ENCODE results near the gene PGA4. TPM values are rescaled to one million over a fixed set of nuclear protein-coding genes. Genes with fewer than 3 reads are reported as not detected.
"Not testable (repeated sequence)": the region's sequence is repeated elsewhere in the genome, so short reads cannot be mapped to it uniquely, and the experiment has no call there.

Gene PGA4
- total RNA-seq, 1 donor from 2014 or later = not detected

DNA sequence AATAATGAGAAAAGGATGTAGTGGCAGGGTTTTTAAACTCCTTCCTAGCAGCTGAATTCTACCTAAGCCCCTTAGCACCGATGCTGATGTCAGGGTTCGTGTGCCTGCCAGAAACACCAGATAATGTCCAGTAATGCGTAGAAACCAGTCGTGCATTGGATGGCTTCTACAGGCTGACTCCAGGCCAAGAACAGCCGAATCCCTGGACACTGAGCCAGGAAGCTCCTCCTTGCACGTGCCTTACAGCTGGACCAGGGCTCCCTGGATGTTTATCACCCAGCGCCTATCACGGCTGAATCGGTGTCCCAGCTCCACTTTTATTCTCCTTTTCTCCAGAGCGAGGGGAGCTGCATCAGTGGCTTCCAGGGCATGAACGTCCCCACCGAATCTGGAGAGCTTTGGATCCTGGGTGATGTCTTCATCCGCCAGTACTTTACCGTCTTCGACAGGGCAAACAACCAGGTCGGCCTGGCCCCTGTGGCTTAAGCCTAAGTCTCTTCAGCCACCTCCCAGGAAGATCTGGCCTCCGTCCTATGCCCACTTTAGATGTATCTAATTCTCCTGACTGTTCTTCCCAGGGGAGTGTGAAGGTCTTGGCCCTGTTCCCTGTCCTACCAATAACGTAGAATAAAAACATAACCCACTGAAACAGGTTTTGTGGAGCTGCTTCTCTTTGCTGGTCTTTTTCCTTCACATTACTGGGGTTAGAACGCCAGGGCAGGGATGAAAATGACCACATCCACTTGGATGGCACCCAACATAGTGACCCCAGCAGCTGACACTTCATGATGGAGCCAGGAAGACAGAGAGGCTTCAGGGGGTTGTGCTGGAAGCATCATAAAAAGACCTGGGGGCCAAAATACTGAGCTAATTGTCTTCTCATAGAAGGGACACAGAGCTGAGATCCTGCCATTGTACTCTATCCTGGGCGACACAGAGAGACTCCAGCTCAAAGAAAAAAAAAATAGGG lies 28.9 kb downstream of the PGA4 start:
- not testable (repeated sequence) for DNase-seq (ENCODE audit: low spot score)

DNA sequence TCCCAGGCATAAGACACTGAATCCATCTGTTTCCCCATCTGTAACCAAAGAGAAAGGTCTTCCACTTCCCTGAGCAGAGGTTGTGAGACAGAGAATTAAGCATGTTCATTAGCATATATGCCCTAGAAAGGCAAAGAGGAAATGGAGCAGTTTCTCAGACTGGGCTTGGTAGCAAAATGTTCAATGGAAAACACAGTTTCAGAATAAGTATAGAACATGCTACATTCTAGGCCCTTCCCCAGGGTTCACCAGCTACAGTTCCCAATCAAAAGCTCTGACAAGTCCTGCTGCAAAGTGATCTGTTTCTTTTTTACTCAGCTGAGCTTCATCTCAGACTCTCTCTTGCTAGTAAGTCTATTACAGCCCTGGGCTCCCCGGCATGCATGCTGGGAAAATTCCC lies 30.2 kb downstream of the PGA4 start:
- DNase-seq (ENCODE audit: low spot score) = not testable (repeated sequence)

DNA sequence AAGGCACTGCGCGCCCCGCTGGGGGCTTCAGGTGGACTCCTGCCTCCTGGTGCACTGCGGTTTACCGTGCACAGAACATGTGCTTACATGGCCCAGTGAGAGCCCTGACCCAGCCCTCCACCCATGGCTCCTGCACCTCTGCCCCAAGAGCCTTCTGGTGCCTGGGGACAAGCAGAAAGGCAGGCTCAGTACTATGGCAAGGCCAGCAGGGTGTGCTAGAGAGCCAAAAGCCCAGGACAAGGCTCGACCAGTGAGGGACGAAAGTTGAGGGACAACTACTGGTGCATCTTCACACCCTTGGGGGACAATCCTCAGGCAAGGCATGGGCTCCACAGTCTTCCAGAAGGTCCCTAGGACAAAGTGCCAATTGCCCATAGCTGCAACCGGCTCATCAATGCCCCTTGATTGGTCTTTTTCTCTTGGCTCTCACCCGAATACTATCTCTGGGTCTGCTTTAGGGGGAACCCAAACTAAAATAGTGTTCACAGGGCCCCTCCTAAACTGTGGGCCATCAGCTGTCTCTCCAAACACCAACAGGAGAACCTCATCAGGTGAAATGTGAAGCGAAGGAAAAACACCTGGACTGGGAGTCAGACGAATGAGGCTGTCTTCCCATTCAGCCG lies 32.4 kb downstream of the PGA4 start:
- DNase-seq (ENCODE audit: low spot score) = peak; percentile 59

DNA sequence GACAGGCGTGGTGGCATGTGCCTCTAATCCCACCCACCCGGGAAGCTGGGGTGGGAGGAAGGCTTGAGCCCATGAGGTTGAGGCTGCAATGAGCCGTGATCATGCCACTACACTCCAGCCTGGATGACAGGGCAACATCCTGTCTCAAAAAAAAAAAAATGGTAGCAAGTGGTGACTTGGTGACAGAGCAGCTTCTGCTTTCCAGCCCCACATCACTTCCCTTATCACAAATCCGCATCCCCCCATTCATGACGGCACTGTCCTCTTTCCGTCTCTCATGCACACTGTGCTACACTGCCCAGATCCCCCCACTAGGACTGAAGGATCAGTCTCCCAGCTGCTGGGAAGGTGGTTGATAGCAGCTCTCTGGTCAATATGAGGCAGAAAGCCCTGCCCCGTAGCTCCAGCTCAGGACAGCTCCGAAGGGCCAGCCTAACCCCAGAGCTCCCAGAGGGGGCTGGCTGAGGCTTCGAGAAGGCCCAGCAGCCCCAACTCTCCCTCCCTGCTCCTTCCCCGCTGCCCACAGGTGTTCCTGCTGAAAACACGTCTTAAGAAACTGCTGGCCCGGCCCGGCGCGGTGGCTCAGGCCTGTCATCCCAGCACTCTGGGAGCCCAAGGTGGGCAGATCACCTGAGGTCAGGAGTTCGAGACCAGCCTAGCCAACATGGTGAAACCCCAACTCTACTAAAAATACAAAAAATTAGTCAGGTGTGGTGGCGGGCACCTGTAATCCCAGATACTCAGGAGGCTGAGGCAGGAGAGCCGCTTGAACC lies 34.7 kb downstream of the PGA4 start:
- no peak for DNase-seq (ENCODE audit: low spot score)

DNA sequence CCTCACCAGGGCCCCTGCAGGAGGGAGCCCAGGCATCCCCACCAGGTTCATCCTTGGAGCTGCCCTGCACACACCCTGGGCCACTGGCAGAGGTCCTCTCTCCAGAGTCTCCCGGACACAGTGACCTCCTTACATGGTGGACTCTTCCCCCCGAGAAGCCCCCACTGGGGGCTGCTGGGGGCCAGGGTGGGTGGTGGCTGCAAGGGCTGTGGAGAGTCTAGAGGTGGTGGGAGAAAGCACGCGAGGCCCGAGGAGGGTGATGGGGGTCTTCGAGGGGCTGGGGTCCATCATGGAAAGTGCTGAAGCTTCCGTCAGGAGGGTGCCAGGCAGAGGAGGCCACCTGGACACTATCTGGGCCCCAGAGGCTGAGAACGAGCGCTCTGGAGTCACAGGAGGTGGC lies 36.4 kb downstream of the PGA4 start:
- DNase-seq (ENCODE audit: low spot score) = no peak

DNA sequence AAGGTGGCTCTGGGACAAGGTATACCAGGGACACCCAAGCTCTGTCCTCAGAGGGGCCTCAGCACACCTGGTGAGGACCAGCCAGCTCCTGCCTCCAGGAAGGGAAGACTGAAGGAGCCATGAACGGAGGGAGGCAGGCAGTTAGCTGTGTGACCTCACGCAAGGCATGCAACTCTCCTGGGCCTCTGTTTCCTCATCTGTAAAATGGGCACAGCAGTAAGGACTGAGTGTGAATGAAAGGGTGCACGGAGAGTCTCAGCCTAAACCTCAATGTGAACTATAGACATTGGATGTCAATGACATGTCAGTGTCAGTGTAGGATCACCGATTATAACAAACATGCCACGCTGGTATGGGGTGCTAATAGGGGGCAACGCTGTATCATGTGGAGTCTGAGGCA lies 37.2 kb downstream of the PGA4 start:
- no peak for DNase-seq (ENCODE audit: low spot score)

DNA sequence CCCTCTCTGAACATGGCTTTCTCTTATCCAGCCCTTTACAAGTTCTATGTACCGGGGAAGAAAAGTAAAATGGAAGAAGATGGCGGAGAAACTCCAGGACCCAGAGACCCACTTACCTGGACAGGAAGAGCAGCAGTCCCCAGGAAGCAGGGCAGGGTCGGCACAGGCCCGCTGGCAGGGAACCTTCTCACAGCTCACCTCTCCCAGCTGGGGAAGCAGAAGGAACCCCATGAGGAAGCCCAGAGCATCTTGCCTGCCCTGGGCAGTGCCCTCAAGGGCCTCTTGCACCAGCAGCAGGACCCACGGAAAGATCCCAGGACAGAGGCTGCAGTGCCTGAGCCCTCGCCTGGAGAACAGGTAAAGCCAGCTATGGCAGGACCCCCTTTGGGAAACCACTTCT lies 42.2 kb downstream of the PGA4 start:
- no peak for DNase-seq (ENCODE audit: low spot score)

DNA sequence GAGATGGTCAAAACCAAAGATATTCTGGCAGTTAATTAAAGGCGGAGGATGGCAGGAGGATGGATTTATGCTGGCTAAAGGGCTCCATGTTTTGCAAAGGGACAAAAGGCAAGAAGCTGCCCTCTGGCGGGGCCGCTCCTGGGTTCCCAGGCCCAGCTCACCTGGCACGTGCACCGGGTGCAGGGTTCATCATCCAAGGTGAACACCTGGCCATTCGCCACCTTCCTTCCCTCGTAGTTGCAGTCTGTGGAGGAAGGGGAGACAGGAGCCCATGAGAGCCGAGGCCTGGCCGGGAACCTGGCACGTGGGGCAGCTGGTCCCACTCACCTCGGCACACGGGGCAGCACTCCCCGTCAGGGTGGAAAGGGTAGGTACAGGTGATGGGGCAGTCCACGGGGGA lies 42.6 kb downstream of the PGA4 start:
- no peak for DNase-seq (ENCODE audit: low spot score)

DNA sequence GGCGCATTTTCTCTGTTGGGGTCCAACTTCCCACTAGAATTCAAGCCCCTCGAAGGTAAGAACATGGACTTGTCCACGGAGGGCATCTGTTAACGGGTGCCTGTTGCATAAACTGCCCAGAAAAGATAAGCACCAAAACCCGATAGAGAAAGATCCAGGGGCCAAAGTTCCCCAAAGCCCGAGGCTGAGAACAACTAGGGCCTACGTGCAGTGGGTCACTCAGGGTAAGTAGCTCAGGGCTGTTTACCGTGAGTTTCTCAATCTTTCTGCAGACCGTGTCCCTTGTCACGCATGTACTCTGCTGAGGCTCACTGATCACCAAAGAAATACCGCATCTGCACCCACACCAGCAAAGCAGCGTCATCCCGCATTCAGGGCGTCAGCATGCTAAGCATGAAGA lies 43.2 kb downstream of the PGA4 start:
- no peak for DNase-seq (ENCODE audit: low spot score)

DNA sequence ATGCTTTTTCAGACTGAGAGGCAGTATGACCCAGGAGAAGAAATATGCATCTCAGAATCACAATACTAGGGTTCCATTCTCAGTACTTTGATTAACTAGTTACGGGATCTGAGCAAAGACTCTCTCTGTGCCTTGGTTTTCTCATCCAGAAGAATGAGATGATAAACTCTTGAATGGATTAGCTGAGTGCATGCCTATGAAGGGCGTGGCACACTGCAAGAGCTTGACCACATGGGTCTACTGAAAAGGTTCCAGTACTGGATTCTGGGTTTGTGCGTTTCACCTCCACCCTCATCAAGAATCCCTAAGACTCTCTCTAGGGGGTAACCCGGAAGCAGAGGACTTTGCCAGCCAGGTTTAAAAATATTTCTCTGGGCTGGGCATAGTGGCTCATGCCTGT lies 44.5 kb downstream of the PGA4 start:
- peak; percentile 42 for DNase-seq (ENCODE audit: low spot score)

DNA sequence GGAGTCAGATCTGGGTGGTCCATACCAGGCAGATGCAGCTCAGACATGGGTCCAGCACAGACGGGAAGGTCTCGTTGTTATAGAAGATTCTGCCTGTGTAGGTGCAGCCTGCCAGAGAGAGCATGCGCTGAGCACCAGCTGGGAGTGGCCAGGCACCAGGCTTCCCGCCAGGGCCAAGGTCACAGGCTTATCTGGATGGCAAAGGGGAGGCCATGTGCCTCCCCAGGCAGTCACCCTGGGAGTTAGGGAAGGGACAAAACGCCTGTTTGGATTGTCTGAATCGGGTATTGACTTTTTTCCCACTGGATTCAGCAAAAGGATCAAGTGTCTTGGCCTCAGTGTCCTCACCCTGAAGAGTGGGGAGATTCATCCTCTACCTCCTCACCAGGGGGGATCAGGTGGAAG lies 45.3 kb downstream of the PGA4 start:
- DNase-seq (ENCODE audit: low spot score) = peak; percentile 54

DNA sequence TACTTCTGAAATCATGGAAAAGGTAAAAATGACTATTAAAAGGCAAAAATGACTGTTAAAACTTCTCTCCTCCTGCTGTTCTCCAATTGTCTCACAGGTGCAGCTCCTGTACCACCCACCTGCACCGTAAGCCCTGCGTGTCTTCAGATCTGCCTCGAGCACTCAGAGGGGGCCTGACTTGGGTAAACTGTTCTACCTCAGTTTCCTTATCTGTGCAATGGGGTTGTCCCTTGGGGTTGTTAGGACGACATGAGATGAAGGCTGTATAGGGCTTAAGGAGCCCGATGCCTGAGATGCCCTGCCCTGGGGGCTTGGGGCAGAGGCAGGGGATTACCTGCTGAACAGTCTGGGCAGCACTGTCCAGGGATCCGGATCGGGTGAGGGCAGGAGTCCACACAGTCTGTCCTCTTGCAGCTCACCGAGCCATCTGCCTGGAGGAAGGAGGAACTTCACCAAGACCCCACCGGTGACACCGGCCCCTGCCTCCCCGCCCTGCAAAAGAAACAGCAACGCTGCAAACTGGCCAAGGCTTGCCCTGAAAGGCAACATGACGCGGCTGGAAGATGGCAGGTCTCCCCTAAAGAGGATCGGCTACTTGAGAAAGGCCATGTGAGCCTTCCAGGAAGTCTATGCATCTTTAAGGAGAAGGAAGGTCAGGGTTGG lies 46.6 kb downstream of the PGA4 start:
- DNase-seq (ENCODE audit: low spot score) = no peak

DNA sequence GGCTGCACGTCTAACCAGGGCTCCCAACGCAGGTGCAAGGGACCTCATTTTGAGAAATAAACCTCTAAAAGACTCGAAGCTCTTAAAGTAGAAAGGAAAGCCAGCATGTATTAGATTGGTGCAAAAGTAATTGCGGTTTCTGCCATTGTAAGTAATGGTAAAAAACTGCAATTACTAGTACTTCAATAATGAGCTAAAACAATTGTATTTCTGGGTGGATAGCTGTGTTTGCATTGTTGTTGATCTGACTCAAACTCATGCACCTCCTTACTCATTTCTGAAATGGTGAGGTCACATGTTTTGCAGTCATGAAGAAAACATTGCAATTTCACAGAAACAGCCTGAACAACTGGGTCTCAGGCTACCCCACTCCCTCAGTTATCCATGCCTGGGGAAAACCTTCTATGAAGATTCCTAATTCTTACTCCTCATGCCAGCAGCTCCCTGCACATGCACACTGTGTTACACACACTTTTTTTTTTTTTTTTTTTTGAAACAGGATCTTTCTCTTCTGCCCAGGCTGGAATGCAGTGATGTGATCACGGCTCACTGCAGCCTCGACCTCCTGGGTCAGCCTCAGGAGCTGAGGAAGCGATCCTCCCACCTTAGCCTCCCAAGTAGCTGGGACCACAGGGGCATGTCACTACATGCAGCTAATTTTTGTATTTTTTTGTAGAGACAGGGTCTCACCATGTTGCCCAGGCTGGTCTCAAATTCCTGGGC lies 48.4 kb downstream of the PGA4 start:
- no peak for DNase-seq (ENCODE audit: low spot score)

DNA sequence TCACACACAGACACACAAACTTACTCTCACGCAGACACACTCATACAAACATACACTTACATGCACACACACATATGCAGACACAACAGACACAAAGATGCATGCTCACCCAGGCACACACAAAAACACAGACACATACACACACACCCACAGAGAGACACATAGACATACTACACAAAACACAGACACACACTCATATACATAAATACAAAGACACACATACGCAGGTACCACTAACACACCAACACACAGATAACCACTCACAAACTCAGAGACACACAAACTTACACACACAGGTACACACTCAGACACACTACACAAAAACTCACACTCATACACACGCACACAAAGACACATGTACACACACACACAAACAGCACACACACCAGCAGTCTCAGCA lies 50.6 kb downstream of the PGA4 start:
- no peak for DNase-seq (ENCODE audit: low spot score)

DNA sequence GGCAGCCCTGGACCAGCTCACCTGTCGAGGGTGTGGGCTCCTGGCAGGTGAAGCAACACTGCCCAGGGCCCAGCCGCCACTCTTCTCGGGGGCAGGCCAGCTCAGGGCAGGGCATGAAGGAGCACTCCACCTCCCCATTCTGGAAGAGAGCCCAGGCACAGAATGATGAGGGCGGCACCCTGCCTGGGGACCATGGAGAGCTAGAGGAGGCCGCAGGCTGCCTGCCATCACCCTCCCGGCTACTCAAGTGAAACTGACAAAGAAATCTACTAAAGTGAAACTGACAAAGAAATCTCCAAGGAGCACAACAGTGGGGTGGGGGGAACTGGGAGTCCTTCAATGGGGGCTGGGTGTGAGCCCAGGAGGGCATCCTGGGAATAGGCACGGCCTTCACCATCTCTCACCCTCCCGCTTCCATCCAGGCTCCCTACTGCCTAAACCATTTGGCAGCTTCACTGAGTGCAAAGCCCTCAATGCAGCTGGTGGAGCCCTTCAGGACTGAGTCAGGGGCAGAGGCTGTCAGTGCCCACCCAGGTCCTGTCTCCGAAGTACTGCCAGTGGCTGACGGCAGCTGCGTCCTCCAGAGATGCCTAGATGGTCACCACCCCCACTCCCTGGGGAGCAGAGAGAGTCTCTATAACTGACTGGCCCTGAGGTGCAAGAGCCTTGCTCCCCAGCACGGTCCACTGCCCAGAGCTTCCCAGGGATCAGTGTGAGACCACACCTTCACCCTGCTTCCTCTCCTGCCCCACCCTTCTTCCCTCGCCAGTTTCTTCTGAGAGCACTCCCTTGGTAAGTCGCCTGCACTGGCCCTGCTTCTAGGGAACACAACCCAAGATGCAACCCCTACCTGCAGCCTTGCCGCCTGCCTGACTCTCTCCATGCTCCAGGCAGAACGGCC lies 51.3 kb downstream of the PGA4 start:
- DNase-seq (ENCODE audit: low spot score) = no peak

DNA sequence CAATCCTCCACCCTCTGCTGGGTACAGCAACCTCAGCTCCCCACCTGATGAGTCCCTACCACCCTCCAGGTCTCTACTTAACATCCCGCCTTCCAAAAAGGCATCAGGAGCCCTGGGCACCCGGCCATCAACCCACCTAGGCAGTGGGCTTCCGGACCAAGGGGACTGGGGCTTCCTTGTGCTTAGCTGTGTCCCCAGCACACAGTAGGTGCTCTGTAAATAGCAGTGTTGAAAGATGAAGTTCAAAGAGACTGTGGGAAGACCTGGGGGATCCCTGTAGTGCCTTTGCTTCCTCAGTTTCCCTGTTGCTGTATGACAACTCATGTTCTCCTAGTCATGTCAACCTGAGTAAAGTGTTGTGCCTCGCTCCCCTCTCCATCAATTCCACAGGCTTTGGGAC lies 51.9 kb downstream of the PGA4 start:
- no peak for DNase-seq (ENCODE audit: low spot score)

DNA sequence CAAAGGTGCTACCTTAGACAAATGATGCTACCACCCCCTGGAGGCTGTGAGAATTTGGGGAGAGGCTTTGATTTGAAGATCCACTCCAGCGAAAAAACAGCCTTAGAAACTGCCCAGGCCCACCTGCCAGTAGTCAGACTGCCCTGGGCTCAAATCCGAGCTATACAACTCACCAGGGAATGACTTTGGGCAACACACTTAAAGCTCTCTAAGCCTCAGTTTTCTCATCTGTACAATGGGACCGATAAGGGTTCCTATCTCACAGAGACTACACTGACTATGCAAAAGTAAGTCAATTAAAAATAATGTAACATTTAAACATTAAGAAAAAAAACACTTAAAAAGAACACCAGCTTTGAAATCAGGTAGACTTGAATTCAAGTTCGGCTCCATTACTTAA lies 53.0 kb downstream of the PGA4 start:
- no peak for DNase-seq (ENCODE audit: low spot score)

DNA sequence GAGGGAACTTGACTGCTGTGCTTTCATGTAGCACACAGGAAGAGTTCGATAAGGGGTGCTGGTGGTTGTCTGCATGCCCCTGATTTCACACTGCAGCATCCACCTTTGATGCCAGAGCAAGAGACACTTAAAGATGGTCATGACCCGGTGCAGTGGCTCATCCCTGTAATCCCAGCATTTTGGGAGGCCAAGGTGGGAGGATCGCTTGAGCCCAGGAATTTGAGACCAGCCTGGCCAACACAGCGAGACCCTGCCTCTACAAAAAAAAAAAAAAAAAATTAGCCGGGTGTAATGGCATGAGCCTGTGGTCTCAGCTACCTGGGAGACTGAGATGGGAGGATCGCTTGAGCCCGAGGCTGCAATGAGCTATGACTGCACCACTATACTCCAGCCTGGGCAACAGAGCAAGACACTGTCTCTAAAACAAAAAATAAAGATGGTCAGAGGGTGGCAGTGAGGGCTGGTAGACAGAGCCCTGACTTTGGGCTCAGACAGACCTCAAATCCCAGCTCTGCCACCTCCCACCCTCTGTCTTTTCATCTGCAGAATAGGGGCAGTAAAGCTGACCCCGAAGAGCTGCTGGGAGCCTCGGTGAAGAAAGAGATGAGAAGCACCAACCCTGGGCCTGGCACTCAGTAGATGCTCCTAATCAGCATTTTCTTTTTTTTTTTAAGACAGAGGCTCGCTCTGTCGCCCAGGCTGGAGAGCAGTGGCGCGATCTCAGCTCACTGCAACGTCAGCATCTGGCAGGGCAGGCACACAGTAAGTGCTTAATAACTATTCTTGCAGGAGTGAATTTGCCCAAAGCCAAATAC lies 55.2 kb downstream of the PGA4 start:
- DNase-seq (ENCODE audit: low spot score) = no peak

DNA sequence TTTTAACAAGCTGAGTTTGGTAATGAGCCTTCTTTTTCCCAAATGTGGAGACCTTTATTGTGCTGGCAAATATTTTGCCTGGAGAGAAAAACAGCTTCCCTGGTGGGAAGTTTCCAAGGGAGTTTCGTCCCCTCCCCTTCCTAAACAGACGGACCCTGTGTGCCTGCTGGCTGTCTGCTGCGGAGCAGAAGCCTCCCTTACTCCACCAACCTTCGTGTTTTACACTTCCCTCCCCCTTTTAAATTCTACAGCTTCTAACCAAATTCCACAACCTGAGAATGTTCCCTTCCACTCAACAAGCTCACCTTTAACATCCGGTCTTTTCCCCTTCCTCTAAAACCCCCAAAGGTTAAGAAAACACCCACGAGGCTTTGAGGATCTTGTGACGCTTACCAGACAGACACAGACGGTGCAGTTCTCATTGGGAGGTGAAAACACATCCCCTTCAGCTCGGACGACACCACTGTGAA lies 55.9 kb downstream of the PGA4 start:
- DNase-seq (ENCODE audit: low spot score) = no peak

All from mucosa of gallbladder (tissue), 1 donor.